Spinal cord (tissue), 10 donors: ENCODE measurements around the gene CST3. TPM values are rescaled to one million over a fixed set of nuclear protein-coding genes. Genes with fewer than 3 reads are reported as not detected.
A peak's percentile ranks its signal among the peaks of the same experiment; 100 is the strongest.
"Not testable (repeated sequence)": the region's sequence is repeated elsewhere in the genome, so short reads cannot be mapped to it uniquely, and the experiment has no call there.

Experiments used
- DNase-seq, 6 donors: peaks; one replicate each; pipeline versions ENCODE4 v3.0.0 to v3.0.0-alpha.2; 2013 to 2015; ENCODE audit warnings: low spot score in 6 of 6, low read depth in 4 of 6
- H3K27ac ChIP-seq: one replicate; pipeline ENCODE4 v1.5.1; 2013; ENCODE audit warnings: low read depth, low read length, control low read depth
- H3K27me3 ChIP-seq: one replicate; pipeline ENCODE4 v1.6.1; 2013; ENCODE audit warnings: low read length; ENCODE audit not compliant: control insufficient read depth, insufficient read depth
- H3K36me3 ChIP-seq: one replicate; pipeline ENCODE4 v1.6.1; 2013; ENCODE audit warnings: low read length; ENCODE audit not compliant: control insufficient read depth, insufficient read depth
- H3K4me1 ChIP-seq: one replicate; pipeline ENCODE4 v1.6.1; 2013; ENCODE audit warnings: low read length; ENCODE audit not compliant: control insufficient read depth, insufficient read depth
- H3K4me3 ChIP-seq: one replicate; pipeline ENCODE4 v1.5.1; 2013; ENCODE audit warnings: low read depth, low read length, control low read depth
- H3K9me3 ChIP-seq: one replicate; pipeline ENCODE4 v1.6.1; 2013; ENCODE audit warnings: low read length; ENCODE audit not compliant: control insufficient read depth, insufficient read depth
- WGBS: methylation state at CpG from one replicate; pipeline ENCODE4 v1.1.5; 2013; ENCODE audit warnings: missing lambda C conversion rate; ENCODE audit not compliant: insufficient coverage; 5-methylcytosine and 5-hydroxymethylcytosine counted together
- long read RNA-seq, 4 donors: transcript quantifications; one replicate each; lab custom pipeline, GENCODE V29; 2026
- polyA plus RNA-seq, 2 donors: library from polyadenylated mRNA; unstranded; fragments of 120-200 nt; gene quantifications; one replicate each; pipeline ENCODE4 v1.2.1, GENCODE V29; 2013; ENCODE audit not compliant: insufficient read length in 2 of 2
- total RNA-seq, 2 donors: library from RNA; depleted of rRNA in 1 of 2; stranded (reverse); fragments of 120-200 nt in 1 of 2; fragments of >200 nt in 1 of 2; gene quantifications; one replicate each; pipeline versions ENCODE4 v1.2.3 to v1.2.4, GENCODE V29; 2013 to 2014
- donor health status: healthy.

Gene CST3
- total RNA-seq (100 to 1,000 TPM; 465 to 571 TPM), polyA plus RNA-seq (1,000 to 10,000 TPM; 2,050 to 2,096 TPM)
- long read RNA-seq, donor 1, transcript CST3-201 (3 exons, 873 nt): major isoform, 1,472 of 2,007 reads
- long read RNA-seq, donor 1, partial matches to known transcripts: 423 of 2,007 reads
- long read RNA-seq, donor 1, other reads (novel, unspliced or antisense): 109 of 2,007 reads
- long read RNA-seq, donor 2, transcript CST3-201 (3 exons, 873 nt): major isoform, 977 of 1,299 reads
- long read RNA-seq, donor 2, partial matches to known transcripts: 255 of 1,299 reads
- long read RNA-seq, donor 2, other reads (novel, unspliced or antisense): 66 of 1,299 reads
- long read RNA-seq, donor 3, transcript CST3-201 (3 exons, 873 nt): major isoform, 609 of 837 reads
- long read RNA-seq, donor 3, partial matches to known transcripts: 185 of 837 reads
- long read RNA-seq, donor 3, other reads (novel, unspliced or antisense): 43 of 837 reads
- long read RNA-seq, donor 4, transcript CST3-201 (3 exons, 873 nt): major isoform, 289 of 418 reads
- long read RNA-seq, donor 4, partial matches to known transcripts: 117 of 418 reads
- long read RNA-seq, donor 4, other reads (novel, unspliced or antisense): 12 of 418 reads

DNA sequence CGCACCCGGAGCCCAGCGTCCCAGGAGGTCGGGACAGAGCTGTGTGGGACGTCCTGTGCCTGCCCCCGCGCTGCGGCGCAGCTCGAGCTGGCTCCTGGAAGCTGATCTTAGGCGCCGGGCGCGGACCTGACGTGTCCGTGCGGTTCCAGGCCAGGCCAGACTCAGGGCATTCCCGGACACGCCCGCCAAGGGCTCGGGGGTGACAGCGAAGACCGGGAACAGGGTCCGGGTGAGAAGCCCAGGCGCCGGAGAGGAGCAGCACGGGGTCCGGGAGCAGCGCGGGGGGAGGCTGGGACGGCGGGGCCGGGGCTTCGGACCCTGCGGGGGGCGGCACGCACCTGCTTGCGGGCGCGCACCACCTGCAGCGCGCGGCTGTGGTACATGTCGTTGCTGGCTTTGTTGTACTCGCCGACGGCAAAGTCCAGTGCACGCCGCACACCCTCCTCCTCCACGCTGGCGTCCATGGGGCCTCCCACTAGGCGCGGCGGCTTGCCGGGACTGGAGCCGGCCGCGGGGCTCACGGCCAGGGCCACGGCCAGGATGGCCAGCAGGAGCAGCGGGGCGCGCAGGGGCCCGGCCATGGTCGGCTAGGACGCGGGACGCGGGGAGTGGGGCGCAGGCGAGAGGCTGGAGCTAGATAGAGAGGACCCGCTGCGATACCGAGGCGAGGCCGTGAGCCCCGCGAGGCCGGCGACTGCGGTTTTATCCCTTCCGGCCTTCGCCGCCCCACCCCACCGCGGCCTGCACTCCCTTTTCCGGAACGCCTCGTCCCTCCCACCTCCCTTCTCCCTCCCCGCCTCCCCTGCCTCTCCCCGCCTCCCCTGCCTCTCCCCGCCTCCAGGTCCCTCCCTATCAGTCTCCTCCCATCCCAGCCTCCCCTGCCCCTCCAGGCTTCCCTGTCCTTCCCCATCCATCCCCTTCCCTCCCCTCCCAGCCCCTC is at the start of gene CST3:
Gene CST3, minus strand, starts transcription at position 674 of the 940 bp plus-strand sequence. Its CDS starts 93 bp downstream, at position 581.
- peaks cover 44% of the 10 kb centered on the region for H3K4me1 ChIP-seq
- H3K9me3 ChIP-seq: no peaks in the 10 kb centered on the region
- peak within 1 kb of the TSS; percentile 80 for H3K27ac ChIP-seq
- H3K27me3 ChIP-seq: no peaks in the 10 kb centered on the region
- H3K4me3 ChIP-seq: peak within 1 kb of the TSS; percentile 71
- peak in 5 of 6 donors; percentile 51 to 93 (median 67) for DNase-seq
- under 1% methylated on average over 91 of the region's 92 CpGs for WGBS
- peaks cover 34% of the 10 kb centered on the region for H3K36me3 ChIP-seq

GRCh38 chr20:23686046-23686750 is 48.4 kb upstream of the CST3 start:
- 92% methylated on average over 2 of the region's 4 CpGs for WGBS
- no peaks in the 10 kb centered on the region for H3K27me3 ChIP-seq
- DNase-seq: no peak
- no peaks in the 10 kb centered on the region for H3K36me3 ChIP-seq
- H3K27ac ChIP-seq: no peak overlapping the region
- no peak overlapping the region for H3K4me3 ChIP-seq
- peaks cover 6% of the 10 kb centered on the region for H3K4me1 ChIP-seq
- no peaks in the 10 kb centered on the region for H3K9me3 ChIP-seq

GRCh38 chr20:23685529-23685896 is 47.8 kb upstream of the CST3 start:
- H3K27ac ChIP-seq, H3K27me3 ChIP-seq, DNase-seq, H3K36me3 ChIP-seq, H3K4me3 ChIP-seq, H3K4me1 ChIP-seq, H3K9me3 ChIP-seq: not testable (repeated sequence)
- WGBS: 41% methylated on average over 3 of the region's 4 CpGs

GRCh38 chr20:23684261-23684660 is 46.5 kb upstream of the CST3 start:
- Histone ChIP-seq H3K36me3 (no peaks in the 10 kb centered on the region), H3K4me1 (peaks cover 6% of the 10 kb centered on the region), H3K4me3 (no peak overlapping the region), H3K27ac (no peak overlapping the region), H3K9me3 (no peaks in the 10 kb centered on the region), H3K27me3 (no peaks in the 10 kb centered on the region)
- 93% methylated on average over 3 of the region's 6 CpGs for WGBS
- DNase-seq: no peak

GRCh38 chr20:23683807-23684206 is 46.1 kb upstream of the CST3 start:
- Histone ChIP-seq H3K36me3 (no peaks in the 10 kb centered on the region), H3K4me3 (no peak overlapping the region), H3K27me3 (no peaks in the 10 kb centered on the region), H3K27ac (no peak overlapping the region), H3K4me1 (peaks cover 6% of the 10 kb centered on the region), H3K9me3 (no peaks in the 10 kb centered on the region)
- no peak for DNase-seq
- 100% methylated on average over 1 of the region's 2 CpGs for WGBS

DNA sequence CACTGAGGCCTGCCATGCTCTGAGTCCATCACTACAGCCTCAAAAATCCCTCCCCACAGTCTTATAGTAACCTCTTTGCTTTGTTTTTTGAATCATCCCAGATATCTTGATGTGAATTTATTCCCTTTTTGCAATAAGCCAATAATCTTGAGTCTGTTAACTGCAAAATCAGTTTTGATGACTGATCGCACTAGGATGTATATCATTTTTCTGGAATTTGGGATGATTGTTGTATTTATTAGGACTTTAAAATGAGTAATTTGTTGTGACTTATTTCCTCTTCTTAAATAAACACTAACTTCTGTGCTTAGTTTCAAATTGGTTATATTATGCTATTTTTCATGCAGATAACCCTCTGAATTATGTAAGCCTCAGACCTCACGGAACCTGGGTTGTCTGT is 45.5 kb upstream of the CST3 start:
- Histone ChIP-seq H3K9me3 (no peaks in the 10 kb centered on the region), H3K27ac (no peak overlapping the region), H3K4me1 (peaks cover 6% of the 10 kb centered on the region), H3K36me3 (no peaks in the 10 kb centered on the region), H3K27me3 (no peaks in the 10 kb centered on the region), H3K4me3 (no peak overlapping the region)
- DNase-seq: no peak
- WGBS: 80% methylated on average over 1 of the region's 2 CpGs

DNA sequence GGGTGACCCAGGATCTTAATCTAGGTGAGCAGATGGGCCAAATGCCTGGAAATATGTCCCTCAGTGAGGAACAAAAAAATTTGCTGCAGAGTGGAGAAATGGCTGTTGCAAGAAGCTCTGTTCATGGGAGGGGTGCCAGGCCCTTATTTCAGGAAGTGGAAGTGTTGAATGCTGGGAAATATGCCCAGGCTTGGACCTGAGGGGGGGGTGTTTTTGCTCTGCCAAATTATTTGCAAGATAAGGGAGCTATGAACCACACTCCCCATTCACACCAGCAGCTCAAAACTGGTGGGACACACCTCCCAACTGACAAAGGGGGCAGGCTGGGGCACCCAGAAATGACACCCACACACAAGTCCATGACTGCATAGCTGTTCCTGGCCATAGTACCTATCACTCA is 42.4 kb upstream of the CST3 start:
- Histone ChIP-seq H3K36me3 (no peaks in the 10 kb centered on the region), H3K4me3 (no peak overlapping the region), H3K4me1 (peaks cover 2% of the 10 kb centered on the region), H3K9me3 (no peaks in the 10 kb centered on the region), H3K27ac (no peak overlapping the region), H3K27me3 (no peaks in the 10 kb centered on the region)
- peak in 1 of 6 donors; percentile 7 for DNase-seq

GRCh38 chr20:23679133-23680092 is 41.7 kb upstream of the CST3 start:
- H3K27me3 ChIP-seq: no peaks in the 10 kb centered on the region
- no peaks in the 10 kb centered on the region for H3K36me3 ChIP-seq
- no peaks in the 10 kb centered on the region for H3K9me3 ChIP-seq
- DNase-seq: no peak
- no peak overlapping the region for H3K4me3 ChIP-seq
- H3K27ac ChIP-seq: no peak overlapping the region
- H3K4me1 ChIP-seq: no peaks in the 10 kb centered on the region
- 97% methylated on average over 3 of the region's 7 CpGs for WGBS
